Measurements from ENCODE around the gene KLF15. TPM values are rescaled to one million over a fixed set of nuclear protein-coding genes. Genes with fewer than 3 reads are reported as not detected.

The KLF15 gene
- total and polyA plus RNA-seq, 5 experiments from 2014 or later: 1.2 to 1.6 TPM; not detected in 3

DNA sequence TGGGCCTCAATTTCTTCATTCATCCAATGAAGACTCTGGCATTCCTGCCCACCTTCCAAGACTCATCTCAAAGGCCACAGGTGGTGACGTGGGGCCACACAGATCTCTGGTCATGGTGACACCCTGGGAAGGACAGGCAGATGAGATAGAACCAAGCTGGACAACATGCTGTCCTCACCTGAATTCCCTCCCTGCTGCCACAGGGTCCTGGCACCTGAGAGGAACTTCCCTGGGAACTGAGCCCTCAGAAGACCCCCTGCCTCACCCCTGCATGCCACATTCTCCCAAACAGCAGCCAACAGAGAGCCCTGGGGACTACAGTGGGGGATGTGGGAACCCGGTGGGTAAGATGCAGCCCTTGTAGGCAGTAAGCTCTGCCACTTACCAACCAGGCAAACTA lies 10.7 kb downstream of the KLF15 start:
- ATAC-seq: no peak
- DNase-seq: peak in 2 of 10 donors; percentile 6 to 14
- Mint-ChIP-seq H3K36me3 (no peaks in the 10 kb centered on the region), H3K4me1 (no peaks in the 10 kb centered on the region), H3K4me3 (no peak overlapping the region), H3K27ac (no peak overlapping the region), H3K9me3 (no peaks in the 10 kb centered on the region), H3K27me3 (peaks cover 0 to 9% (median 0%) of the 10 kb centered on the region in 5 donors)
- POLR2A ChIA-PET: no interaction called here

DNA sequence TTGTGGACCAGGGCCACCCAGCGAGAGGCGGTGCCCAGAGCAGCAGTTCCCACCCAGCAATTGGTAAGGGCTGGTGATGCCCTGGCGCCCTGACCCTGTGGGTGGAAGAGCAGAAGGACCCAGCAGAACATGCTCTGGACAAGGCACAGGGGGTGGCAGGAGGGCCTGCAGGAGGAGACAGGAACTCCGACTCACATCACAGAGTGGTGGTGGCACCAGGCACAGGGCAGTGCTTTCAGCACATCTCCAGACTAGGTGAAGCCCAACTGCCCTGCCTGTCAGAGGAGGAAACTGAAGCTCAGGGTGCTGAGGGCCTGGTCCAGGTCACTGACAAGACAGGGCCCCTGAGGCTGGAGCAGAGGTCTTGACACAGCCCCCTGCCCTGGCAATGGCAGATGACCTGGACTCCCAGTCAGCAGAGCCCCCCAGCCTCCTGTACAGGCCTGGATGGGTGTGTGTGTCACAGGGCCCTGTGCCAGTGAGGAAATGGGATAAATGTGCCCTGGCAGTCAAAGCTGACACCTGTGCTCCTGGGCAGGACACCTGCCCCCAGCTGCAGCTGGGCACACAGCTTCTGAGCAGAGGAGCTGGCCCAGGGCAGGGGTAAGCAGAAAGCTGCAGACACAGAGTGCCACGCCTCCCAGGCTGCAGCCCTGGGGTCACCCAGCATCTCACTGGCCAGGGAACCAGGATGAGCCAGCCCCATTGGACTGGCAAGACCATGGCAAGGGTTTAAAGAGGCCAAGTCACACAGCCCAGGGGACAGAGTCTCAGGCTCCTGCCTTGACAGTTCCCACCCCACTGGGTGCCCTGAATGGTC lies 11.4 kb downstream of the KLF15 start:
- Mint-ChIP-seq H3K4me1 (no peaks in the 10 kb centered on the region), H3K27me3 (peaks cover 0 to 14% (median 3%) of the 10 kb centered on the region in 5 donors), H3K27ac (no peak overlapping the region), H3K4me3 (no peak overlapping the region), H3K36me3 (no peaks in the 10 kb centered on the region), H3K9me3 (no peaks in the 10 kb centered on the region)
- POLR2A ChIA-PET: no interaction called here
- DNase-seq (peak in 2 of 10 donors; percentile 14 to 28), ATAC-seq (no peak)

DNA sequence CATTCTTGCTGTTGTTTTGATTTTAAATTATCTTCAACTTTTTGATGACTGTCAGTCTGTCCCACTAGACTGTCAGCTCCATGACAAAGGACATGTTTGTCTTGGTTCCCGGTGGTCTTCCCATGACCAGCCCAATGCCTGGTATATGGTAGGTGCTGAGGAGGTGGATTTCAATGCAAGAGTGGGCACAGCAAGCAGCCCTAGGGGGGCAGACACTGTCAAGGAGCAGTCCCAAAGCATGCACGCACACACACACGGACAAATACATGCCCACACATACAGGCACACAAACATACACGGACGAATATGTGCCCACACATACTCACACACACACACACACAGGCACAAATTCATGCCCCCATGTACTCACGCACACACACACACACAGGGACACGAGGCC lies 12.0 kb downstream of the KLF15 start:
- POLR2A ChIA-PET: no interaction called here
- no peaks in the 10 kb centered on the region for H3K9me3 Mint-ChIP-seq
- DNase-seq: peak in 1 of 10 donors; percentile 30
- no peaks in the 10 kb centered on the region for H3K36me3 Mint-ChIP-seq
- H3K27ac Mint-ChIP-seq: no peak overlapping the region
- no peak for ATAC-seq
- H3K27me3 Mint-ChIP-seq: peaks cover 0 to 19% (median 3%) of the 10 kb centered on the region in 5 donors
- no peaks in the 10 kb centered on the region for H3K4me1 Mint-ChIP-seq
- H3K4me3 Mint-ChIP-seq: no peak overlapping the region

DNA sequence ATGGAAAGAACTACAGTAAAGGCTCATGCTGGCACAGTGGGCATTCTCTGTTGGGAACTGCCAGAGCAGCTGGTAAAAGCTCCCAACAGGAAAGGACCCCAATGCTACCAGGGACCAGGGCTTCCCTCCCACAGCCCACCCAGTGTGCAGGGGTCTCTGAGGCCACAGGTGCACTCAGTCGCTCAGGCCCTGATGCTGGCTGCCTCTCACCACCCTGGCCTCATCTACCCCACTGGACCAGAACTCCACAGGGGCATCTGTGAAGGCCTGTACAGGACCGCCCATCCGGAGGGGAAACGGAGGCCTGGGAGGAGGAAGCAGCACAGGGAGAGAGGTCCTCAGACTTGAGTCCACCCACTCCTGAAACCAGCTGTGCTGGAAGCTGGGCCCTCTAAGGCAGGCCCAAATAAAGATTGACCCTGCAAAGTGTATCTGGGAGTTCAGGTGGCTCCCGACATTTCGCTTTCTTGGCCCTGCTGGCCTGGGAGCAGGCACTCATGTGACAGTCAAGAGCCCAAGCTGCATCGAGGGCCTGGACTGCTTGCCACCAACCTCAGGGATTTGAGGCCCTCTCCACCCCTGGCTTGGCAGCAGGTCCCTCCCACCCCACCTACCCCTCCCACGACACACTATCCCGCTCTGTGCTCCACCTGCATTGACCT lies 12.7 kb downstream of the KLF15 start:
- Mint-ChIP-seq H3K27ac (no peak overlapping the region), H3K27me3 (peaks cover 3 to 25% (median 4%) of the 10 kb centered on the region in 5 donors), H3K36me3 (no peaks in the 10 kb centered on the region), H3K4me1 (no peaks in the 10 kb centered on the region), H3K9me3 (peaks cover 0 to 3% (median 0%) of the 10 kb centered on the region in 9 donors), H3K4me3 (no peak overlapping the region)
- no peak for ATAC-seq
- POLR2A ChIA-PET: no interaction called here
- peak in 2 of 10 donors; percentile 12 to 43 for DNase-seq

DNA sequence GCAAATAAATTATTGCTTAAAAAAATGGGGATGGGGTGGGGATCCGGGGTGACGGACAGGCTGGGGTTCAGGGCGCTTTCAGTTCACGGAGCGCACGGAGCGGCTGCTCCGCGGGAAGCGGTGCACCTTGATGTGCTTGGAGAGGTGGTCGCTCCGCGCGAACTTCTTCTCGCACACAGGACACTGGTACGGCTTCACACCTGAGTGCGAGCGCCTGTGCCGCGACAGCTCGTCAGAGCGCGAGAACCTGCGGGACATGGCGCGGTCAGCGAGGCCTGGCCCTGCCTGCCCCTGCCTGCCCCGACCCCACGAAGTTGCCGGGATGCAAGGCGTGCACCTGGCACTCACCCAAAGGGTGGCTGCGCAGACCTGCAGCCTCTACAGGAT lies 13.6 kb downstream of the KLF15 start:
- Mint-ChIP-seq H3K4me3 (no peak overlapping the region), H3K27ac (no peak overlapping the region), H3K27me3 (peaks cover 4 to 30% (median 11%) of the 10 kb centered on the region in 5 donors), H3K9me3 (peaks cover 0 to 3% (median 0%) of the 10 kb centered on the region in 9 donors), H3K4me1 (peaks cover 0 to 2% (median 0%) of the 10 kb centered on the region in 4 donors), H3K36me3 (no peaks in the 10 kb centered on the region)
- POLR2A ChIA-PET: no interaction called here
- DNase-seq: peak in 2 of 10 donors; percentile 12 to 36
- no peak for ATAC-seq

DNA sequence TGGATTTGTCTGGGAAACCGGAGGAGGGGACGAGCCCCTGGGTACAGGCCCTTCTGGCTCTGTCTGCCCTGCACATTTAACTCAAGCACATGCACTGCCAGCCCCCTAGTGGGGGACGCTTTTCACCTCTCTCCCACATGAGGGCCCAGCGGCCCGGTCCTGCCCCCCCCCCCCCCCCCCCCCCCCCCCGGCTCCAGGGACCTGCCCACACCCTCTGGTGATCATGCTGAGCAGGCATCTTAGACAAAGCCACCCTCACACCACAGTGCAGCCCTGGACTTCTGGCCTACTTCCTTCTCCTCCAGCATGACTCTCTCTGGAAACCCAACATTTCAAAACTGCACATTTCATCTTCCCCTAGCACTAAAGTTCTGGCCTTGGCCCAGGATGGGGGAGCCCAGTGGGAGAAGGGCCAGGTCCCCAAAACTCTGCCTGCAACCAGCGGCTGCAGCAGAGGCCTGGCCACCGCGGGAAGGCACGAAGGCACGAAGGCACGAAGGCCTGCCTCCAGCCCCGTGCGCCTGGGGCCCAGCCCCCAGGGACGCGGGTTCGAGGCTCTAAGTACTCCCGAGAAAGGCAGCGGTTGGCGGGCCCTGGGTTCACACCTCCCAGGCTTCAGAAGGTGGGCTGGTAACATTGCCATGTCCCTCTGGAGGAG lies 14.1 kb downstream of the KLF15 start:
- H3K27me3 Mint-ChIP-seq: peaks cover 6 to 31% (median 16%) of the 10 kb centered on the region in 5 donors
- DNase-seq: peak in 2 of 10 donors; percentile 13 to 18
- H3K27ac Mint-ChIP-seq: no peak overlapping the region

DNA sequence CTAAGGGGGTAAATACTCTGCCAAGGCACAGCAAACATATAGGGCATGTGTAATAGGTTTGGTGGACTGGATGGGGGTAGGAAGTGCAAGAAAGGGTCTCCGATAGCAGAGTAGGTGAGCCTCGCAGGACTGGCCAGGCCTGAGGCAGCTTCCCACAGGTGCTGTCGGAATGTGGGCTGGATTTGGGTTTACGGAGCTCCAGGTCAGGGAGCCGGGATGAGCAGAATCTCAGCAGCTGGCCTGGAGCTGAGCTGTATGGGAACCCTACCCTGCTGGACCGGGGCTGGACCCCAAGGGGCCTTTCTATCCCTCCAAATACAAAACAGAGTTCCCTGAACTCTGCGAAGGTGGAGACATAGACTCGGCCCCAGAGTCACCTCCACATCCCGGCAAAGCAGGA lies 15.0 kb downstream of the KLF15 start:
- ATAC-seq: no peak
- DNase-seq: no peak
- H3K27ac Mint-ChIP-seq: no peak overlapping the region
- H3K4me3 Mint-ChIP-seq: no peak overlapping the region
- peaks cover 6 to 34% (median 16%) of the 10 kb centered on the region in 5 donors for H3K27me3 Mint-ChIP-seq
- no peaks in the 10 kb centered on the region for H3K36me3 Mint-ChIP-seq
- H3K9me3 Mint-ChIP-seq: peaks cover 0 to 4% (median 0%) of the 10 kb centered on the region in 9 donors
- peaks cover 0 to 3% (median 0%) of the 10 kb centered on the region in 4 donors for H3K4me1 Mint-ChIP-seq
- POLR2A ChIA-PET: no interaction called here

More for the DNA sequence above, 14.1 kb downstream of the KLF15 start:
- peaks cover 0 to 3% (median 0%) of the 10 kb centered on the region in 4 donors for H3K4me1 Mint-ChIP-seq
- no peak for ATAC-seq
- POLR2A ChIA-PET: no interaction called here
- H3K9me3 Mint-ChIP-seq: peaks cover 0 to 3% (median 0%) of the 10 kb centered on the region in 9 donors
- H3K36me3 Mint-ChIP-seq: no peaks in the 10 kb centered on the region
- H3K4me3 Mint-ChIP-seq: no peak overlapping the region

DNA sequence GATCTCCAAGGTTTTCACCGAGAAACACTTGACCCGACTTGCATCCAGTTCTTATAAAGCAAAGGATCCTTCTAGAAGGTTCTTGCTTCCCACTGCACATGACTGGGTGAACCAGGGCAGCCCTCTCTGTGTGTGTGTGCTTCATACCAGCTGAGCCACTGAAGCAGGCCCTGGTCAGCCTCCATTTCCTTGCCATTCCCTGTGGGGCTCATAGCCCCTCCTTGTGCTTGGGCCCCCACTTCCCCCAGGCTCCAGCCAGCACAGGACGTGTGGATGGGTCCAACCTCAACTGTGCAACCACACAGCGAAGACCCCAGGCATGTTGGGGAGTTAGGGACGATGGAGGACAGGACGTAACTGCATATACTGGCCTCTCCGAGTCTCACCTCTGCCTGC lies 15.5 kb downstream of the KLF15 start:
- POLR2A ChIA-PET: no interaction called here
- no peak overlapping the region for H3K27ac Mint-ChIP-seq
- H3K36me3 Mint-ChIP-seq: no peaks in the 10 kb centered on the region
- ATAC-seq (no peak), DNase-seq (peak in 1 of 10 donors; percentile 1)
- no peak overlapping the region for H3K4me3 Mint-ChIP-seq
- peaks cover 0 to 4% (median 0%) of the 10 kb centered on the region in 9 donors for H3K9me3 Mint-ChIP-seq
- peaks cover 6 to 34% (median 16%) of the 10 kb centered on the region in 5 donors for H3K27me3 Mint-ChIP-seq
- peaks cover 0 to 3% (median 0%) of the 10 kb centered on the region in 4 donors for H3K4me1 Mint-ChIP-seq

DNA sequence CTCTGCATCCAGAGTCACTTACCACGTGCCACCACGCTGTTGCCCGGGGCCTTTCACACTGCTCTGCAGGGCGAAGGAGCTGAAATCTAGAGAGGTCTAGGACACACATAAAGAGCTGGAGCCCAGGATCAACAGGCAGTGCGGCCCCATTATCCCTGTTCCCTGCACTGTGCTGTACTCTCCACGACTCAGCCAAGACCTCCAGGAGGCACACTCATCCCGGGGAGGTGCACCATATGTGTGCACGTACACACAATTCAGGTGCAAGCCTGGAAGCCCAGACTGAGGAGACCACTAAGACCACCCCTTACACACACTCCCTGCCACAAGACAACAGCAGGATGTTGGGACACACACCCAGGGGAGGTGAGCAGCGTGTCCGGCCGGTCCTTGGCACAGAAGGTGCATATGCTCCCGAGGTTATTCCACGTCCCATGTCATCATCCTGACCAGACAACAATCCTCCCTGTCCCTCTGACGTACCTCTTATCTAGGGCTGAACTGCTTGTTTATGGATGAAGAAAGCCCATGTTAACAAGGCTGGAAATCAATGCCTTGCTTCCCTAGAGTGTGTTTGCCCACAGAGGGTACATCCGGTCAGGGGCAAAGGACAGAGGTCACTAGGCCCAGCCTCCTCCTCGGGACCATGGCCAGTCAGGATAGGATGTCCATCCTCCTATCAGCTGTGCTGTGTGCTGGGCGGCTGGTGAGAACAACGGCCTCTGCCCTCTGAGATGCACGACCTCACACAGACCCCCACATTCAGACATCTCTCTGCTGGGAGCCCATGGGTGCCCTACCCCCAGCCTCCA lies 16.1 kb downstream of the KLF15 start:
- peaks cover 0 to 4% (median 0%) of the 10 kb centered on the region in 9 donors for H3K9me3 Mint-ChIP-seq
- no peaks in the 10 kb centered on the region for H3K36me3 Mint-ChIP-seq
- H3K27ac Mint-ChIP-seq: peak overlapping the region in 1 of 10 donors; percentile 66
- H3K4me1 Mint-ChIP-seq: peaks cover 0 to 3% (median 0%) of the 10 kb centered on the region in 4 donors
- H3K27me3 Mint-ChIP-seq: peaks cover 6 to 34% (median 16%) of the 10 kb centered on the region in 5 donors
- ATAC-seq (no peak), DNase-seq (peak in 1 of 10 donors; percentile 10)
- no peak overlapping the region for H3K4me3 Mint-ChIP-seq
- POLR2A ChIA-PET: no interaction called here

DNA sequence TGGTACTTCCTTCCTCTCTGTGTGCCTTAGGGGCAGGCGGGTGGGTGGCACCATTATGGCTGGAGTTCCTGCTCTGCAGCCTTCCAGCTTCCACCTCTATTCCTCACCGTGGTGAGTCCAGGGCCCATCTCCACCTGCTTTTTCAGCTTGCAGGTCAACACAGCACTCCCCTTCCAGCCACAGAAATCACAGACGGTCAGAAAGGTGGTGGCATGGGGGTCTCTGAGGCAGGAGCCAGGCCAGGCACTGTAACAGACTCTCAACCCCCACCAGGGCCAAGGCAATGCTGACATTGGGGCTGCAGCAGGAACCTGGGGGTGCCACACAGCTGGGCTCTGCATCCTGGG lies 16.6 kb downstream of the KLF15 start:
- H3K27ac Mint-ChIP-seq: no peak overlapping the region
- ATAC-seq: no peak
- POLR2A ChIA-PET: no interaction called here
- H3K9me3 Mint-ChIP-seq: peaks cover 0 to 4% (median 0%) of the 10 kb centered on the region in 9 donors
- peak in 1 of 10 donors; percentile 7 for DNase-seq
- H3K36me3 Mint-ChIP-seq: no peaks in the 10 kb centered on the region
- peaks cover 0 to 3% (median 0%) of the 10 kb centered on the region in 4 donors for H3K4me1 Mint-ChIP-seq
- H3K4me3 Mint-ChIP-seq: no peak overlapping the region
- peaks cover 6 to 34% (median 16%) of the 10 kb centered on the region in 5 donors for H3K27me3 Mint-ChIP-seq

DNA sequence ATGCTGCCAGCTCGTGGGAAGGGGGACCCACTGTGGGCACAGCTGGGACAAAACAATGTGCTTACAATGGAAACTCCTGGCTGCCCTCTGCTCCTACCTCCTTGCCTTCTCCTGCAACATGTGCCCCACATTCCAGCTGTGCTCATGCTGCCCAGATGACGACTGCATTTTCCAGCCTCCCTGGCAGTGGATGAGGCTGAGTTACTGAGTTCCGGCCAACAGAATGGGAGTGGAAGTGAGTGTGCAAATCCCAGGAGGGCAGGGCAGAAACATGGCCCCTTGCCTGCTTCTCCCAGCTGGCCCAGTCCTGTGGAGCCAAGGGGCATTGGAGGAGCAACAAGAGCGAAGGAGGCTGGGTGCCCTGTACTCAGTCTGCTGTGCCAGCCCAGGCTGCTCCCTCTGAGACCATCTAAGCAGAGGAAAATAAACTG lies 17.1 kb downstream of the KLF15 start:
- Mint-ChIP-seq H3K9me3 (peaks cover 0 to 4% (median 0%) of the 10 kb centered on the region in 9 donors), H3K4me3 (no peak overlapping the region), H3K4me1 (peaks cover 0 to 3% (median 0%) of the 10 kb centered on the region in 4 donors), H3K27me3 (peaks cover 6 to 32% (median 16%) of the 10 kb centered on the region in 5 donors), H3K36me3 (no peaks in the 10 kb centered on the region), H3K27ac (no peak overlapping the region)
- ATAC-seq (no peak), DNase-seq (peak in 1 of 10 donors; percentile 4)
- POLR2A ChIA-PET: no interaction called here

DNA sequence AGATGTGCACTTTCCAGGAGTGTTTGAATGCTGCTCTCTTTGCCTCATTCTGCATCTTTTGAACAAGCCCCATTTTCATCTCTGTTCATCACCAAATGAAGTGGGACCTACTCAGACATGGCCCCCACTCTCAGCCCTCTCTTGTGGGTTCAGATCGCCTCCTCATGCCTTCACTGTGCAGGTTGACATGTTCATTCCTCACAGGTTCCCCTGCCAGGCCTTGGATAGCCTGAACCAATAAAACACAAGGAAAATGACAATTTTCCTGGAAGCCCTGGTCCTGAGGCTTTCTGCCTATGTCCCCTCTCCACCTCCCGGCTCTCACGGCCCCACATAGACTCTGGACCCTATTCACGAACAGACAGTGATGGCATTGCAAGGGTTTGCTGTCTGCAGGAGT lies 17.7 kb downstream of the KLF15 start:
- Mint-ChIP-seq H3K27me3 (peaks cover 6 to 32% (median 16%) of the 10 kb centered on the region in 5 donors), H3K27ac (no peak overlapping the region), H3K4me3 (no peak overlapping the region), H3K36me3 (no peaks in the 10 kb centered on the region), H3K4me1 (peaks cover 0 to 3% (median 0%) of the 10 kb centered on the region in 4 donors), H3K9me3 (peaks cover 0 to 4% (median 0%) of the 10 kb centered on the region in 9 donors)
- DNase-seq (no peak), ATAC-seq (no peak)
- POLR2A ChIA-PET: no interaction called here
